H1 (cell line): ENCODE results near the gene EXTL2. TPM values are rescaled to one million over a fixed set of nuclear protein-coding genes. Genes with fewer than 3 reads are reported as not detected.

ENCODE experiments used
- CTCF ChIA-PET: fragments of 300-600 bp; sonication (Branson Sonifier 250); formaldehyde crosslinking; loops from one replicate; lab custom pipeline; 2021; ENCODE audit not compliant: partially characterized antibody; lab: Charles Lee
- POLR2A ChIA-PET: fragments of 300-600 bp; sonication (Branson Sonifier 250); formaldehyde crosslinking; loops from one replicate; lab custom pipeline; 2021; ENCODE audit warnings: inconsistent platforms; ENCODE audit not compliant: partially characterized antibody; lab: Charles Lee
- DNase-seq, 2 experiments: peaks; one replicate each; pipeline versions ENCODE4 v3.0.0 to v3.0.0-alpha.2; 2010 to 2022; ENCODE audit warnings: low spot score in 2 of 2, low read depth in 1 of 2, mixed read lengths in 1 of 2
- FAIRE-seq: peaks from 2 replicates; lab custom pipeline; 2011; peaks lifted over from hg19 to GRCh38; lab: Jason Lieb, UNC
- H2AFZ ChIP-seq: 2 replicates; pipeline ENCODE4 v1.8.1; 2012; ENCODE audit warnings: low read length, inconsistent platforms
- H2AK5ac ChIP-seq: 2 replicates; pipeline ENCODE4 v1.6.1; 2013; ENCODE audit warnings: low read depth, low read length
- H2BK120ac ChIP-seq: replicated peaks from 2 replicates; pipeline ENCODE3; 2013; ENCODE audit warnings: low read depth, low read length, inconsistent platforms
- H2BK12ac ChIP-seq: 2 replicates; pipeline ENCODE4 v1.6.1; 2013; ENCODE audit warnings: low read depth, low read length
- H2BK15ac ChIP-seq: 2 replicates; pipeline ENCODE4 v1.6.1; 2013; ENCODE audit warnings: low read length
- H2BK20ac ChIP-seq: 2 replicates; pipeline ENCODE4 v1.6.1; 2013; ENCODE audit warnings: low read length
- H2BK5ac ChIP-seq: 2 replicates; pipeline ENCODE4 v1.6.1; 2013; ENCODE audit warnings: low read depth, low read length
- H3K14ac ChIP-seq: 2 replicates; pipeline ENCODE4 v1.6.1; 2013; ENCODE audit warnings: inconsistent platforms; ENCODE audit not compliant: insufficient read length
- H3K18ac ChIP-seq: 2 replicates; pipeline ENCODE4 v1.6.1; 2013; ENCODE audit warnings: low read length; ENCODE audit errors: extremely low read depth
- H3K23ac ChIP-seq: 2 replicates; pipeline ENCODE4 v1.6.1; 2013; ENCODE audit warnings: inconsistent platforms; ENCODE audit not compliant: insufficient read length
- H3K23me2 ChIP-seq: 2 replicates; pipeline ENCODE4 v1.6.1; 2013; ENCODE audit warnings: low read depth, low read length
- H3K27ac ChIP-seq: 2 replicates; pipeline ENCODE4 v1.6.1; 2011; ENCODE audit warnings: low read depth, low read length, inconsistent platforms
- H3K27me3 ChIP-seq, 4 experiments: replicated peaks in 1 of 4; 1 replicate in 1 of 4; 2 replicates in 3 of 4; pipeline versions ENCODE4 v1.6.1 to v1.8.1; 2011 to 2013; ENCODE audit warnings: low read length in 3 of 4, mild to moderate bottlenecking in 3 of 4, inconsistent platforms in 2 of 4, mixed read lengths in 2 of 4, moderate library complexity in 1 of 4; ENCODE audit not compliant: control insufficient read depth in 3 of 4, insufficient read depth in 3 of 4; ENCODE audit errors: extremely low read depth in 1 of 4
- H3K36me3 ChIP-seq, 4 experiments: 2 replicates each; pipeline versions ENCODE4 v1.6.1 to v1.8.1; 2011 to 2013; ENCODE audit warnings: mild to moderate bottlenecking in 4 of 4, low read length in 3 of 4, moderate library complexity in 2 of 4, control low read depth in 1 of 4, inconsistent platforms in 1 of 4; ENCODE audit not compliant: insufficient read depth in 4 of 4, control insufficient read depth in 2 of 4
- H3K4ac ChIP-seq: replicated peaks from 2 replicates; pipeline ENCODE3; 2013; ENCODE audit warnings: low read length, low read depth, mixed read lengths, inconsistent platforms; ENCODE audit not compliant: insufficient read length
- H3K4me1 ChIP-seq, 4 experiments: replicated peaks in 1 of 4; 1 replicate in 1 of 4; 2 replicates in 3 of 4; pipeline versions ENCODE4 v1.6.1 to v1.8.1; 2011 to 2013; ENCODE audit warnings: low read length in 3 of 4, inconsistent platforms in 2 of 4, mixed read lengths in 1 of 4; ENCODE audit not compliant: insufficient read depth in 4 of 4, control insufficient read depth in 3 of 4
- H3K4me2 ChIP-seq, 2 experiments: 2 replicates each; pipeline versions ENCODE4 v1.6.1 to v1.8.1; 2011 to 2013; ENCODE audit warnings: low read depth in 2 of 2, low read length in 2 of 2, control low read depth in 1 of 2, inconsistent platforms in 1 of 2, mild to moderate bottlenecking in 1 of 2; ENCODE audit not compliant: insufficient read depth in 1 of 2
- H3K4me3 ChIP-seq, 4 experiments: fragments of 200-600, 300-600 bp in 1 of 4; sonication (generic), shearing (Covaris generic), sonication (Bioruptor Twin) in 1 of 4; 2 replicates each; pipeline versions ENCODE4 v1.5.1 to v1.8.1; 2011 to 2016; ENCODE audit warnings: low read length in 4 of 4, low read depth in 3 of 4, control low read depth in 2 of 4, inconsistent platforms in 2 of 4, mild to moderate bottlenecking in 2 of 4, mixed read lengths in 1 of 4, moderate library complexity in 1 of 4; ENCODE audit not compliant: insufficient read depth in 2 of 4; ENCODE audit errors: extremely low read depth in 1 of 4
- H3K56ac ChIP-seq: replicated peaks from 2 replicates; pipeline ENCODE3; 2013; ENCODE audit warnings: low read depth, mild to moderate bottlenecking, mixed read lengths, low read length, inconsistent platforms; ENCODE audit not compliant: insufficient read length
- H3K79me1 ChIP-seq: 2 replicates; pipeline ENCODE4 v1.6.1; 2013; ENCODE audit warnings: low read depth, low read length, control low read depth
- H3K79me2 ChIP-seq, 2 experiments: 2 replicates each; pipeline versions ENCODE4 v1.6.1 to v1.8.1; 2012 to 2013; ENCODE audit warnings: low read length in 2 of 2, mild to moderate bottlenecking in 2 of 2, inconsistent platforms in 1 of 2; ENCODE audit not compliant: insufficient read depth in 2 of 2, control insufficient read depth in 1 of 2
- H3K9ac ChIP-seq, 4 experiments: replicated peaks in 1 of 4; 1 replicate in 1 of 4; 2 replicates in 3 of 4; pipeline versions ENCODE4 v1.6.1 to v1.8.1; 2011 to 2013; ENCODE audit warnings: low read depth in 3 of 4, low read length in 3 of 4, control low read depth in 2 of 4, mild to moderate bottlenecking in 2 of 4, moderate library complexity in 2 of 4, inconsistent platforms in 1 of 4; ENCODE audit errors: extremely low read depth in 1 of 4
- H3K9me3 ChIP-seq, 2 experiments: 2 replicates each; pipeline versions ENCODE4 v1.6.1 to v1.8.1; 2012 to 2013; ENCODE audit warnings: mild to moderate bottlenecking in 2 of 2, moderate library complexity in 2 of 2, control low read depth in 1 of 2, inconsistent platforms in 1 of 2, low read depth in 1 of 2, low read length in 1 of 2, mixed read lengths in 1 of 2; ENCODE audit not compliant: insufficient read depth in 2 of 2
- H4K20me1 ChIP-seq, 2 experiments: replicated peaks in 1 of 2; 2 replicates each; pipeline versions ENCODE3 to v1.8.1; 2011 to 2013; ENCODE audit warnings: inconsistent platforms in 2 of 2, low read length in 2 of 2, mild to moderate bottlenecking in 1 of 2; ENCODE audit not compliant: insufficient read depth in 2 of 2, control insufficient read depth in 1 of 2
- H4K5ac ChIP-seq: 2 replicates; pipeline ENCODE4 v1.6.1; 2013; ENCODE audit warnings: low read length, low read depth, mixed read lengths, inconsistent platforms; ENCODE audit not compliant: insufficient read length
- H4K8ac ChIP-seq: 2 replicates; pipeline ENCODE4 v1.8.0; 2013; ENCODE audit warnings: mild to moderate bottlenecking, moderate library complexity, low read length, inconsistent platforms; ENCODE audit not compliant: insufficient read depth; ENCODE audit errors: extremely low read depth
- H4K91ac ChIP-seq: replicated peaks from 2 replicates; pipeline ENCODE3; 2013; ENCODE audit warnings: low read length, mixed read lengths, inconsistent platforms; ENCODE audit not compliant: insufficient read length
- BCL11A ChIP-seq, 2 experiments: IDR thresholded peaks; one replicate each; pipeline ENCODE4 v1.6.1; 2011; ENCODE audit warnings: low read depth in 2 of 2, low read length in 2 of 2, mild to moderate bottlenecking in 2 of 2
- BRCA1 ChIP-seq: IDR thresholded peaks from 2 replicates; pipeline ENCODE4 v1.6.1; 2012; ENCODE audit warnings: low read depth, low read length, improper control_type of control experiment
- CEBPB ChIP-seq: IDR thresholded peaks from 2 replicates; pipeline ENCODE4 v1.6.1; 2012; ENCODE audit warnings: low read depth, low read length
- E2F6 ChIP-seq: IDR thresholded peaks from 2 replicates; pipeline ENCODE4 v1.6.1; 2012; ENCODE audit warnings: inconsistent platforms
- EP300 ChIP-seq, 2 experiments: IDR thresholded peaks; 1 replicate in 1 of 2; 2 replicates in 1 of 2; pipeline ENCODE4 v1.6.1; 2011 to 2012; ENCODE audit warnings: low read depth in 2 of 2, low read length in 2 of 2, mild to moderate bottlenecking in 2 of 2, borderline replicate concordance in 1 of 2, inconsistent platforms in 1 of 2, moderate library complexity in 1 of 2
- EZH2 ChIP-seq: fragments of 200-600 bp; sonication (generic); IDR thresholded peaks from 2 replicates; pipeline ENCODE4 v1.7.1; 2012; ENCODE audit warnings: low read depth, mild to moderate bottlenecking, moderate library complexity, low read length, inconsistent platforms; ENCODE audit not compliant: severe bottlenecking
- KDM1A ChIP-seq: fragments of 200-600, 300-600 bp; sonication (generic); IDR thresholded peaks from 2 replicates; pipeline ENCODE4 v1.7.1; 2016; ENCODE audit warnings: mild to moderate bottlenecking, low read length, borderline replicate concordance
- MAX ChIP-seq: IDR thresholded peaks from 2 replicates; pipeline ENCODE4 v1.6.1; 2012; ENCODE audit warnings: inconsistent platforms
- POLR2A ChIP-seq, 2 experiments: IDR thresholded peaks; 1 replicate in 1 of 2; 2 replicates in 1 of 2; pipeline ENCODE4 v1.6.1; 2011; ENCODE audit warnings: low read depth in 2 of 2, low read length in 2 of 2, mild to moderate bottlenecking in 2 of 2; ENCODE audit errors: control extremely low read depth in 1 of 2
- POLR2AphosphoS5 ChIP-seq: IDR thresholded peaks from 2 replicates; pipeline ENCODE4 v1.6.1; 2011; ENCODE audit warnings: low read depth, low read length
- RBBP5 ChIP-seq: IDR thresholded peaks from 2 replicates; pipeline ENCODE4 v1.7.1; 2012; ENCODE audit warnings: low read depth, mild to moderate bottlenecking, inconsistent platforms, low read length, moderate library complexity, borderline replicate concordance
- RFX5 ChIP-seq: IDR thresholded peaks from 2 replicates; pipeline ENCODE4 v1.6.1; 2011; ENCODE audit warnings: low read depth, low read length, improper control_type of control experiment, borderline replicate concordance
- SAP30 ChIP-seq: fragments of 300-600 bp; sonication (generic); IDR thresholded peaks from 2 replicates; pipeline ENCODE4 v1.7.1; 2012; ENCODE audit warnings: low read length, moderate library complexity, mild to moderate bottlenecking, inconsistent platforms; ENCODE audit not compliant: insufficient read depth, insufficient replicate concordance
- SIX5 ChIP-seq: IDR thresholded peaks from 2 replicates; pipeline ENCODE4 v1.6.1; 2011; ENCODE audit warnings: mild to moderate bottlenecking, low read depth, low read length
- WGBS, 2 experiments: shearing (Covaris generic) in 1 of 2; methylation state at CpG; one replicate each; pipeline versions ENCODE4 v1.1.6 to v1.1.7; 2013 to 2015; ENCODE audit warnings: low lambda C conversion rate in 2 of 2, mixed read lengths in 2 of 2, inconsistent platforms in 1 of 2, low coverage in 1 of 2, missing lambda C conversion rate in 1 of 2; ENCODE audit not compliant: insufficient replicate concordance in 2 of 2, insufficient coverage in 1 of 2, insufficient read length in 1 of 2; ENCODE audit errors: extremely low coverage in 1 of 2, missing lambda C conversion rate in 1 of 2; 5-methylcytosine and 5-hydroxymethylcytosine counted together
- polyA plus RNA-seq, 7 experiments: library from polyadenylated mRNA; depleted of rRNA in 3 of 7; stranded (reverse) in 5 of 7; unstranded in 2 of 7; fragments of >200 nt in 5 of 7; fragments of 200-250 nt in 2 of 7; gene quantifications; 1 replicate in 5 of 7; 2 replicates in 1 of 7; 4 replicates in 1 of 7; pipeline versions ENCODE4 v1.2.1 to v1.2.3, GENCODE V29; 2011 to 2013; ENCODE audit warnings: missing spikeins in 2 of 7, mixed read lengths in 2 of 7
- total RNA-seq: library from RNA; stranded (reverse); fragmentation: NEBNext Ultra II Directional; extraction: Animal tissue kit (Norgen Biotek cat#: 25700); gene quantifications from 2 replicates; pipeline ENCODE4 v1.2.1, GENCODE V29; 2021

The EXTL2 gene
- total and polyA plus RNA-seq, 2 of the 8 experiments (the other 6 are each of a cell fraction or from before 2014, with no cell fraction given): 27.1 to 54.7 TPM

GRCh38 chr1:100875228-100875627, 19.4 kb downstream of the EXTL2 start:
- Histone ChIP-seq H3K4me2 (no peak overlapping the region), H4K91ac (no peak overlapping the region), H2BK5ac (no peak overlapping the region), H4K8ac (no peak overlapping the region), H4K5ac (no peak overlapping the region), H2AK5ac (no peak overlapping the region), H3K79me2 (no peaks in the 10 kb centered on the region), H2BK120ac (no peak overlapping the region), H3K4me1 (no peaks in the 10 kb centered on the region), H3K9ac (no peak overlapping the region), H2BK20ac (no peak overlapping the region), H2BK15ac (no peak overlapping the region), H3K14ac (no peak overlapping the region), H3K56ac (no peak overlapping the region), H3K4me3 (no peak overlapping the region), H3K23me2 (no peaks in the 10 kb centered on the region), H3K36me3 (peaks cover 0 to 24% (median 8%) of the 10 kb centered on the region in 4 experiments; a peak in 6 of 8 replicates), H3K4ac (no peak overlapping the region), H3K18ac (no peak overlapping the region), H3K27ac (no peak overlapping the region), H2AFZ (no peak overlapping the region), H2BK12ac (no peak overlapping the region), H3K27me3 (no peaks in the 10 kb centered on the region), H3K9me3 (no peaks in the 10 kb centered on the region), H3K79me1 (no peaks in the 10 kb centered on the region), H4K20me1 (no peaks in the 10 kb centered on the region), H3K23ac (no peak overlapping the region)
- ChIA-PET POLR2A (no interaction called here), CTCF (no interaction called here)
- DNase-seq (no peak), FAIRE-seq (no peak)
- 92% methylated on average over 3 of the region's 3 CpGs; no CpG with 5 or more reads in 1 of the 2 experiments for WGBS, 2 experiments
- TF ChIP-seq POLR2A (IDR thresholded peaks at IDR 0.05; ENCODE audit: control extremely low read depth in 1 of 2, low read depth in 2 of 2, low read length in 2 of 2): no peak
- no peak for TF ChIP-seq MAX
- TF ChIP-seq EZH2: no peak
- TF ChIP-seq RBBP5: no peak
- TF ChIP-seq SIX5: no peak
- TF ChIP-seq KDM1A: no peak
- no peak for TF ChIP-seq EP300 (IDR thresholded peaks at IDR 0.05; ENCODE audit: borderline replicate concordance in 1 of 2, low read depth in 2 of 2, low read length in 2 of 2)
- no peak for TF ChIP-seq POLR2AphosphoS5
- no peak for TF ChIP-seq E2F6
- TF ChIP-seq BRCA1: no peak
- no peak for TF ChIP-seq SAP30
- no peak for TF ChIP-seq CEBPB
- TF ChIP-seq RFX5: no peak
- TF ChIP-seq BCL11A (IDR thresholded peaks at IDR 0.05; ENCODE audit: low read depth in 2 of 2, low read length in 2 of 2): no peak
